Stomach smooth muscle (tissue), 2 donors: Measurements from ENCODE around the gene SH3PXD2B.
"Not testable (repeated sequence)": the region's sequence is repeated elsewhere in the genome, so short reads cannot be mapped to it uniquely, and the experiment has no call there.

Experiments used
- H3K27ac ChIP-seq: one replicate; pipeline ENCODE4 v1.7.0; 2013; ENCODE audit warnings: mild to moderate bottlenecking, low read length, inconsistent platforms
- H3K27me3 ChIP-seq, 2 donors: one replicate each; pipeline ENCODE4 v1.7.0; 2013; ENCODE audit warnings: low read length in 2 of 2; ENCODE audit not compliant: insufficient read depth in 2 of 2, control insufficient read depth in 1 of 2
- H3K36me3 ChIP-seq, 2 donors: one replicate each; pipeline ENCODE4 v1.7.0; 2013; ENCODE audit warnings: low read length in 2 of 2; ENCODE audit not compliant: control insufficient read depth in 2 of 2, insufficient read depth in 2 of 2
- H3K4me1 ChIP-seq: one replicate; pipeline ENCODE4 v1.7.0; 2013; ENCODE audit warnings: low read length; ENCODE audit not compliant: control insufficient read depth, insufficient read depth
- H3K4me3 ChIP-seq, 2 donors: one replicate each; pipeline ENCODE4 v1.7.0; 2013; ENCODE audit warnings: low read length in 2 of 2
- H3K9ac ChIP-seq, 2 donors: one replicate each; pipeline ENCODE4 v1.7.0; 2013; ENCODE audit warnings: low read length in 2 of 2, mild to moderate bottlenecking in 1 of 2
- H3K9me3 ChIP-seq, 2 donors: one replicate each; pipeline ENCODE4 v1.7.0; 2013; ENCODE audit warnings: low read length in 2 of 2; ENCODE audit not compliant: control insufficient read depth in 2 of 2
- donor health status: healthy.
- donor health status: Pancreatic carcinoma.

The SH3PXD2B gene

GRCh38 chr5:172417130-172417841 lies 37.0 kb downstream of the SH3PXD2B start:
- no peak overlapping the region for H3K4me3 ChIP-seq
- H3K27ac ChIP-seq, result peak overlapping the region; percentile 87
- peak overlapping the region in 1 of 2 donors; percentile 60 for H3K9ac ChIP-seq
- peaks cover 0 to 3% of the 10 kb centered on the region in 2 donors for H3K36me3 ChIP-seq
- peaks cover 85% of the 10 kb centered on the region for H3K4me1 ChIP-seq
- H3K27me3 ChIP-seq, result no peaks in the 10 kb centered on the region
- no peaks in the 10 kb centered on the region for H3K9me3 ChIP-seq

GRCh38 chr5:172415362-172416275 lies 38.7 kb downstream of the SH3PXD2B start:
- H3K27me3 ChIP-seq, result no peaks in the 10 kb centered on the region
- H3K9ac ChIP-seq, result peak overlapping the region in 1 of 2 donors; percentile 47
- peaks cover 0 to 2% of the 10 kb centered on the region in 2 donors for H3K36me3 ChIP-seq
- peaks cover 91% of the 10 kb centered on the region for H3K4me1 ChIP-seq
- peak overlapping the region in 1 of 2 donors; percentile 29 for H3K4me3 ChIP-seq
- H3K27ac ChIP-seq, result peak overlapping the region; percentile 85
- no peaks in the 10 kb centered on the region for H3K9me3 ChIP-seq

GRCh38 chr5:172414531-172415361 lies 39.6 kb downstream of the SH3PXD2B start:
- Histone ChIP-seq H3K9me3 (no peaks in the 10 kb centered on the region), H3K27me3 (no peaks in the 10 kb centered on the region), H3K4me1 (peaks cover 82% of the 10 kb centered on the region), H3K36me3 (no peaks in the 10 kb centered on the region), H3K27ac (peak overlapping the region; percentile 85), H3K4me3 (peak overlapping the region; percentile 24 to 29), H3K9ac (no peak overlapping the region)

- H3K9ac ChIP-seq, result no peak overlapping the region
- H3K9me3 ChIP-seq, result no peaks in the 10 kb centered on the region
- peaks cover 72% of the 10 kb centered on the region for H3K4me1 ChIP-seq
- H3K27ac ChIP-seq, result peak overlapping the region; percentile 85
- no peaks in the 10 kb centered on the region for H3K36me3 ChIP-seq
- no peaks in the 10 kb centered on the region for H3K27me3 ChIP-seq
- H3K4me3 ChIP-seq, result no peak overlapping the region
Measured at GRCh38 chr5:172413601-172414171, 40.6 kb downstream of the SH3PXD2B start.

- H3K9ac ChIP-seq, result peak overlapping the region; percentile 1 to 62
- H3K4me1 ChIP-seq, result peaks cover 63% of the 10 kb centered on the region
- H3K27ac ChIP-seq, result peak overlapping the region; percentile 85
- peak overlapping the region in 1 of 2 donors; percentile 35 for H3K4me3 ChIP-seq
- no peaks in the 10 kb centered on the region for H3K36me3 ChIP-seq
- H3K27me3 ChIP-seq, result no peaks in the 10 kb centered on the region
- H3K9me3 ChIP-seq, result no peaks in the 10 kb centered on the region
Measured at GRCh38 chr5:172412724-172413286, 41.5 kb downstream of the SH3PXD2B start.

- H3K9ac ChIP-seq, result peak overlapping the region; percentile 55 to 62
- H3K9me3 ChIP-seq, result no peaks in the 10 kb centered on the region
- H3K27ac ChIP-seq, result peak overlapping the region; percentile 85
Measured at GRCh38 chr5:172411484-172412072, 42.7 kb downstream of the SH3PXD2B start.

GRCh38 chr5:172410662-172411483 lies 43.5 kb downstream of the SH3PXD2B start:
- H3K27ac ChIP-seq, result peak overlapping the region; percentile 85
- peaks cover 62% of the 10 kb centered on the region for H3K4me1 ChIP-seq
- peak overlapping the region; percentile 3 to 55 for H3K9ac ChIP-seq
- peak overlapping the region in 1 of 2 donors; percentile 35 for H3K4me3 ChIP-seq
- H3K36me3 ChIP-seq, result no peaks in the 10 kb centered on the region
- no peaks in the 10 kb centered on the region for H3K27me3 ChIP-seq
- no peaks in the 10 kb centered on the region for H3K9me3 ChIP-seq

More at GRCh38 chr5:172411484-172412072, 42.7 kb downstream of the SH3PXD2B start:
- Histone ChIP-seq H3K4me3 (peak overlapping the region; percentile 27 to 35), H3K4me1 (peaks cover 63% of the 10 kb centered on the region), H3K27me3 (no peaks in the 10 kb centered on the region), H3K36me3 (no peaks in the 10 kb centered on the region)

- Histone ChIP-seq H3K36me3 (peaks cover 0 to 2% of the 10 kb centered on the region in 2 donors), H3K27me3 (no peaks in the 10 kb centered on the region), H3K27ac (no peak overlapping the region), H3K4me1 (peaks cover 55% of the 10 kb centered on the region), H3K9me3 (no peaks in the 10 kb centered on the region), H3K9ac (no peak overlapping the region), H3K4me3 (no peak overlapping the region)
Measured at GRCh38 chr5:172410160-172410559, 44.2 kb downstream of the SH3PXD2B start.

- not testable (repeated sequence) for H3K36me3 ChIP-seq, H3K9me3 ChIP-seq, H3K9ac ChIP-seq, H3K4me3 ChIP-seq, H3K27ac ChIP-seq, H3K27me3 ChIP-seq
- peaks cover 48% of the 10 kb centered on the region for H3K4me1 ChIP-seq
Measured at GRCh38 chr5:172409477-172409876, 44.8 kb downstream of the SH3PXD2B start.
